HEK293 (cell line): ENCODE data around the gene RNF144A.

ENCODE experiments used
- CTCF ChIA-PET: fragments of 350-600 bp; formaldehyde crosslinking; extraction: SDS; loops from one replicate; lab custom pipeline; 2021; ENCODE audit warnings: antibody characterized with exemption; lab: Yijun Ruan, JAX
- POLR2A ChIA-PET: fragments of 300-600 bp; formaldehyde crosslinking; extraction: SDS; loops from one replicate; lab custom pipeline; 2020; ENCODE audit warnings: antibody characterized with exemption, inconsistent platforms; lab: Yijun Ruan, JAX
- H3K27ac ChIP-seq: fragments of 200-500 bp; sonication (Bioruptor generic); 2 replicates; pipeline ENCODE4 v1.5.1; 2014; ENCODE audit warnings: low read depth, low read length, control low read depth, inconsistent platforms; ENCODE audit errors: extremely low read depth
- H3K36me3 ChIP-seq, 2 experiments: fragments of 200-500 bp in 1 of 2; sonication (Bioruptor generic) in 1 of 2; 1 replicate in 1 of 2; 2 replicates in 1 of 2; pipeline ENCODE4 v1.5.1; 2014 to 2017; ENCODE audit warnings: inconsistent platforms in 2 of 2, low read length in 2 of 2; ENCODE audit not compliant: control insufficient read depth in 2 of 2, insufficient read depth in 1 of 2
- H3K4me1 ChIP-seq: fragments of 200-500 bp; sonication (Bioruptor generic); 2 replicates; pipeline ENCODE4 v1.5.1; 2014; ENCODE audit warnings: mild to moderate bottlenecking, low read length, inconsistent platforms; ENCODE audit not compliant: control insufficient read depth, insufficient read depth
- H3K4me3 ChIP-seq: 2 replicates; pipeline ENCODE4 v1.5.1; 2011; ENCODE audit warnings: low read depth, mild to moderate bottlenecking, control low read depth, low read length, moderate library complexity
- H3K9me3 ChIP-seq: fragments of 200-500 bp; sonication (Bioruptor generic); 2 replicates; pipeline ENCODE4 v1.5.1; 2014; ENCODE audit warnings: low read depth, low read length, inconsistent platforms; ENCODE audit not compliant: control insufficient read depth, insufficient read depth
- EGR2 ChIP-seq: fragments of 450-650 bp; formaldehyde crosslinking; IDR thresholded peaks from 2 replicates; pipeline ENCODE4 v1.5.1; 2016; ENCODE audit warnings: low read depth, missing biosample characterization, missing genetic modification characterization
- FEZF1 ChIP-seq: fragments of 450-650 bp; formaldehyde crosslinking; IDR thresholded peaks from 2 replicates; pipeline ENCODE4 v1.5.1; 2016; ENCODE audit warnings: missing biosample characterization, missing genetic modification characterization
- GFI1B ChIP-seq: fragments of 450-650 bp; formaldehyde crosslinking; IDR thresholded peaks from 2 replicates; pipeline ENCODE4 v1.5.1; 2016; ENCODE audit warnings: missing biosample characterization, missing genetic modification characterization
- KLF1 ChIP-seq: fragments of 450-650 bp; formaldehyde crosslinking; IDR thresholded peaks from 2 replicates; pipeline ENCODE4 v1.5.1; 2016; ENCODE audit warnings: missing biosample characterization, missing genetic modification characterization
- KLF8 ChIP-seq: fragments of 450-650 bp; formaldehyde crosslinking; IDR thresholded peaks from 2 replicates; pipeline ENCODE4 v1.5.1; 2016; ENCODE audit warnings: missing biosample characterization, missing genetic modification characterization
- KLF9 ChIP-seq: fragments of 450-650 bp; formaldehyde crosslinking; IDR thresholded peaks from 2 replicates; pipeline ENCODE4 v1.5.1; 2016; ENCODE audit warnings: missing biosample characterization, missing genetic modification characterization, low read depth
- RBAK ChIP-seq: fragments of 450-650 bp; formaldehyde crosslinking; IDR thresholded peaks from 2 replicates; pipeline ENCODE4 v1.5.1; 2016; ENCODE audit warnings: missing biosample characterization, missing genetic modification characterization
- REPIN1 ChIP-seq: fragments of 450-650 bp; formaldehyde crosslinking; IDR thresholded peaks from 2 replicates; pipeline ENCODE4 v1.5.1; 2017; ENCODE audit warnings: missing biosample characterization, missing genetic modification characterization, low read depth
- ZBTB20 ChIP-seq: fragments of 450-650 bp; formaldehyde crosslinking; IDR thresholded peaks from 2 replicates; pipeline ENCODE4 v1.5.1; 2016; ENCODE audit warnings: missing biosample characterization, missing genetic modification characterization
- ZBTB8A ChIP-seq: fragments of 450-650 bp; formaldehyde crosslinking; IDR thresholded peaks from 2 replicates; pipeline ENCODE4 v1.5.1; 2016; ENCODE audit warnings: missing biosample characterization, missing genetic modification characterization
- ZNF146 ChIP-seq: fragments of 450-650 bp; formaldehyde crosslinking; IDR thresholded peaks from 2 replicates; pipeline ENCODE4 v1.5.1; 2016; ENCODE audit warnings: missing biosample characterization, missing genetic modification characterization
- ZNF202 ChIP-seq: fragments of 450-650 bp; formaldehyde crosslinking; IDR thresholded peaks from 2 replicates; pipeline ENCODE4 v1.5.1; 2016; ENCODE audit warnings: missing biosample characterization, missing genetic modification characterization, borderline replicate concordance
- ZNF404 ChIP-seq: fragments of 450-650 bp; formaldehyde crosslinking; IDR thresholded peaks from 2 replicates; pipeline ENCODE4 v1.5.1; 2017; ENCODE audit warnings: missing biosample characterization, missing genetic modification characterization
- ZNF548 ChIP-seq: fragments of 450-650 bp; formaldehyde crosslinking; IDR thresholded peaks from 2 replicates; pipeline ENCODE4 v1.5.1; 2016; ENCODE audit warnings: missing biosample characterization, missing genetic modification characterization
- ZNF585B ChIP-seq: fragments of 450-650 bp; formaldehyde crosslinking; IDR thresholded peaks from 2 replicates; pipeline ENCODE4 v1.5.1; 2016; ENCODE audit warnings: missing biosample characterization, missing genetic modification characterization
- ZNF621 ChIP-seq: fragments of 450-650 bp; formaldehyde crosslinking; IDR thresholded peaks from 2 replicates; pipeline ENCODE4 v1.5.1; 2017; ENCODE audit warnings: missing biosample characterization, missing genetic modification characterization
- ZNF654 ChIP-seq: fragments of 450-650 bp; formaldehyde crosslinking; IDR thresholded peaks from 2 replicates; pipeline ENCODE4 v1.5.1; 2016; ENCODE audit warnings: low read depth, missing biosample characterization, missing genetic modification characterization
- ZNF747 ChIP-seq: fragments of 450-650 bp; formaldehyde crosslinking; IDR thresholded peaks from 2 replicates; pipeline ENCODE4 v1.5.1; 2016; ENCODE audit warnings: missing biosample characterization, missing genetic modification characterization
- ZNF777 ChIP-seq: fragments of 450-650 bp; formaldehyde crosslinking; IDR thresholded peaks from 2 replicates; pipeline ENCODE4 v1.5.1; 2017; ENCODE audit warnings: missing biosample characterization, missing genetic modification characterization, borderline replicate concordance
- ZNF791 ChIP-seq: fragments of 450-650 bp; formaldehyde crosslinking; IDR thresholded peaks from 2 replicates; pipeline ENCODE4 v1.5.1; 2016; ENCODE audit warnings: missing biosample characterization, missing genetic modification characterization
- ZXDB ChIP-seq: fragments of 450-650 bp; formaldehyde crosslinking; IDR thresholded peaks from 2 replicates; pipeline ENCODE4 v1.5.1; 2016; ENCODE audit warnings: missing biosample characterization, missing genetic modification characterization
- TF ChIP-seq, protein P1 (sequence below): fragments of 450-650 bp; formaldehyde crosslinking; IDR thresholded peaks from 2 replicates; pipeline ENCODE4 v1.5.0; 2017; ENCODE audit warnings: missing biosample characterization, missing genetic modification characterization, borderline replicate concordance

The RNF144A gene

DNA sequence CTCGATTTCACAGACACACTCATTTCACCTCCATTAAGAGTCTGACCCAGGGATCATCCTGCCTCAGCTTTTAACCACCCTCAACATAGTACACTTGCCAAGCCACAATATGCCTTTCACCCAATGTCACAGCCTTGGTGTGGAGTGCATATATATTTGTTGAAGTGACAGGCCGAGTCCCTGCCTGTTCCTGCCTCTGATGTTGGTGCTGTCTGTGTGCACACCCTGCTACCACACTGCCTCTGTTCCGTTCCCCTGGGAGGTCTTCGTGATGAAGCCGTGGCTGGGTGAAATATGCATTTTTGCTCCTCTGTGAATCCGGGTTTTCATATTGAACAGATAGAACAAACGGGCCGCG, 90.3 kb downstream of the RNF144A start:
- ChIA-PET CTCF (no interaction called here), POLR2A (no interaction called here)
- Histone ChIP-seq H3K9me3 (no peaks in the 10 kb centered on the region), H3K36me3 (no peaks in the 10 kb centered on the region), H3K4me1 (no peaks in the 10 kb centered on the region), H3K27ac (no peak overlapping the region), H3K4me3 (no peak overlapping the region)
- TF ChIP-seq, protein P1, sequence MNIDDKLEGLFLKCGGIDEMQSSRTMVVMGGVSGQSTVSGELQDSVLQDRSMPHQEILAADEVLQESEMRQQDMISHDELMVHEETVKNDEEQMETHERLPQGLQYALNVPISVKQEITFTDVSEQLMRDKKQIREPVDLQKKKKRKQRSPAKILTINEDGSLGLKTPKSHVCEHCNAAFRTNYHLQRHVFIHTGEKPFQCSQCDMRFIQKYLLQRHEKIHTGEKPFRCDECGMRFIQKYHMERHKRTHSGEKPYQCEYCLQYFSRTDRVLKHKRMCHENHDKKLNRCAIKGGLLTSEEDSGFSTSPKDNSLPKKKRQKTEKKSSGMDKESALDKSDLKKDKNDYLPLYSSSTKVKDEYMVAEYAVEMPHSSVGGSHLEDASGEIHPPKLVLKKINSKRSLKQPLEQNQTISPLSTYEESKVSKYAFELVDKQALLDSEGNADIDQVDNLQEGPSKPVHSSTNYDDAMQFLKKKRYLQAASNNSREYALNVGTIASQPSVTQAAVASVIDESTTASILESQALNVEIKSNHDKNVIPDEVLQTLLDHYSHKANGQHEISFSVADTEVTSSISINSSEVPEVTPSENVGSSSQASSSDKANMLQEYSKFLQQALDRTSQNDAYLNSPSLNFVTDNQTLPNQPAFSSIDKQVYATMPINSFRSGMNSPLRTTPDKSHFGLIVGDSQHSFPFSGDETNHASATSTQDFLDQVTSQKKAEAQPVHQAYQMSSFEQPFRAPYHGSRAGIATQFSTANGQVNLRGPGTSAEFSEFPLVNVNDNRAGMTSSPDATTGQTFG (tag by site-specific recombination): no peak
- no peak for TF ChIP-seq ZNF777 (tag by site-specific recombination)

DNA sequence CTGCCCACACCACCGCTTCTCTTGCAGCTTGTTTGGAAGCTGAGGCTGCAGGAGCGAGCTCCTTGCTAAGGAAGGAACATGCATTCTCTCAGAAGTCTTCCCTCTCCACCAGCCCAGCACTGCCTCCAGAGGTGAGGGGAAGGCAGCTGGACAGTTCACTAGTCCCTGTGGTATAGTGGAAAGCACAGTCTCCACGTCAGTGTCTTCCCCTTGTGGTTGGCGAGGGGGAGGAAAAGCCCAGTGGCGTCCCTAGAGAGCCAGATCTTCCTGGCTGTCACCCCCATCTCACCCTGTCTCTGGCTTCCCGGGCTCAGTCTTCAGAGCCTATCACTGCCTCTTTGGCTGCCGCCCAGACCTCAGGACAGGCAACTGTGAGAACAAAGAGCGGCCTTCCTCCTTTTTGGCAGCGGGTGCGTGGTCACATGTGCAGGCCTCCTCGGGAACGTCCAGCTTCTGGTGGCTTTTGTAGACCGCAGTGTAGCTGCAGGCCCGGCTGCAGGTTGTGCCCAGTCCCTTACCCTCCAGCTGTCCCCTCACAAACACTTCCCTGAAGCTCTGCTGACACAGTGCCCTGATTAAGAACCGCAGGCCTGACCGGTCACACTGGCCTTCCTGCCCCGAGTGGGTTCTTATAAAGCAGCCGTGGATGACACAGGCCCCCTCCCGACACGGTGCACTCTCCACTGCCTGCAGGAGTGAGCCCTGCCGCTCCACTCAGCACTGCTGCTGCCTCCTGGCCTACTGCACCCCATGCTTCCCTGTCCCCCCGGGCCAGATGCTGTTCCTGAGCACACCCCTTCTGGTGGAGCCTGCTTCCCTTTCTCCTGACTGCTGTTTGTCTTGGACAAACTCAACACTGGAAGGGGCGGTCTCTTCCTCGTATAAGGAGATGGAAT, 90.9 kb downstream of the RNF144A start:
- POLR2A ChIA-PET: no interaction called here
- Histone ChIP-seq H3K9me3 (no peaks in the 10 kb centered on the region), H3K4me1 (no peaks in the 10 kb centered on the region), H3K27ac (no peak overlapping the region), H3K4me3 (no peak overlapping the region), H3K36me3 (no peaks in the 10 kb centered on the region)
- CTCF ChIA-PET: no interaction called here
- TF ChIP-seq ZNF654 (tag by site-specific recombination) (no peak), ZNF202 (no peak), ZNF146 (tag by site-specific recombination) (no peak), ZBTB8A (tag by site-specific recombination) (no peak), RBAK (tag by site-specific recombination) (no peak), GFI1B (no peak), ZNF585B (tag by site-specific recombination) (no peak), ZNF548 (tag by site-specific recombination) (no peak), ZBTB20 (no peak)

DNA sequence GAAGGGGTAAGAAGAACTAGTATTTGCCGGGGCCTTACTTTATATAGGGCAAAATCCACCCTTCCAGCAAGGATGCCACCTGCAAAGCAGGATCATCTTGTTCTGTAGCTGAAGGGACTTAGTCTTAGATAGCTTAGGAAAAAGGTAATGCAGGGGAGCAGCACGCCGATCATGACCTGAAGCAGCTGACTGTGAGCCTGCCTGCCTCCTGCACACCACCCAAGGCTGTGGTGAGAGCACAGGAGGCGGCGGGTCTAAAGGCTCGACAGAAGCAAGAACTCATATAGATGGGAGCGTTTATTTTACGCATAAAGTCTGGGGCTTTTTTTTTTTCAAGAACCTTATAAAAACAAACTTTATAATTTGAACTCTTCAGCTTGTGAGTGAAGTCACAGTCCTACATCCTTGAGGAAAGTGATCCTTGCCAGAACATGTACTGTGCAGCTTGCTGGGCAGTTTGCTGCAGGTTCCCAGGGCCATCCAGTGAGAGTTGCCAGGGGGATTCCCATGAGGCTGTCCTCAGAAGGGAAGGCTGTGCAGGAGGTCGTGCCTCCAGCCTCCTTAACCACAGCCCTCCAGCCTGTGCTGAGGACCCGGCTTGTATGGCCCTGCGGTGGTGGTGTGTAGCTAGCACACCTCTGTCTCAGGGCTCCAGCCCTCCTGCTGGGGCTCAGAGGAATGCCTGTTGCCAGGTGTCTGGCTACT, 92.1 kb downstream of the RNF144A start:
- Histone ChIP-seq H3K4me3 (no peak overlapping the region), H3K4me1 (no peaks in the 10 kb centered on the region), H3K27ac (no peak overlapping the region), H3K36me3 (no peaks in the 10 kb centered on the region), H3K9me3 (no peaks in the 10 kb centered on the region)
- TF ChIP-seq ZNF404 (tag by site-specific recombination) (no peak), EGR2 (no peak), ZNF791 (tag by site-specific recombination) (no peak), FEZF1 (tag by site-specific recombination) (no peak), ZXDB (tag by site-specific recombination) (no peak), KLF1 (tag by site-specific recombination) (no peak), KLF9 (tag by site-specific recombination) (no peak), KLF8 (tag by site-specific recombination) (no peak), ZNF747 (tag by site-specific recombination) (no peak), REPIN1 (tag by site-specific recombination) (no peak), ZNF621 (no peak)
- ChIA-PET CTCF (no interaction called here), POLR2A (no interaction called here)
